MM.1S (cell line): ENCODE data around the gene ITIH4.

Source experiments
- DNase-seq: peaks from one replicate; pipeline ENCODE4 v3.0.0-alpha.2; 2015
- H2AFZ ChIP-seq: fragments of 300-600 bp; sonication (generic); 2 replicates; pipeline ENCODE4 v1.6.0; 2016; ENCODE audit warnings: antibody characterized with exemption, low read length
- H3F3A ChIP-seq: fragments of 300-600 bp; sonication (generic); 2 replicates; pipeline ENCODE4 v1.6.1; 2016; ENCODE audit warnings: mild to moderate bottlenecking, antibody characterized with exemption, low read length, moderate library complexity, mixed read lengths; ENCODE audit not compliant: insufficient read depth
- H3K27ac ChIP-seq: fragments of 300-600 bp; sonication (generic); 2 replicates; pipeline ENCODE4 v1.5.1; 2016; ENCODE audit warnings: mild to moderate bottlenecking, low read length
- H3K27me3 ChIP-seq: fragments of 300-600 bp; sonication (generic); replicated peaks from 2 replicates; pipeline ENCODE4 v1.6.0; 2016; ENCODE audit warnings: low read length; ENCODE audit not compliant: insufficient read depth
- H3K36me3 ChIP-seq: fragments of 300-600 bp; sonication (generic); replicated peaks from 2 replicates; pipeline ENCODE4 v1.6.1; 2016; ENCODE audit warnings: mild to moderate bottlenecking, low read length, mixed read lengths; ENCODE audit not compliant: insufficient read depth
- H3K4me1 ChIP-seq: fragments of 300-600 bp; sonication (generic); 2 replicates; pipeline ENCODE4 v1.6.1; 2016; ENCODE audit warnings: low read length, mixed read lengths
- H3K4me2 ChIP-seq: fragments of 300-600 bp; sonication (generic); 2 replicates; pipeline ENCODE4 v1.6.0; 2016; ENCODE audit warnings: low read depth, low read length
- H3K4me3 ChIP-seq: fragments of 300-600 bp; sonication (generic); 2 replicates; pipeline ENCODE4 v1.5.1; 2016; ENCODE audit warnings: low read length, mixed read lengths
- H3K79me2 ChIP-seq: fragments of 300-600 bp; sonication (generic); 2 replicates; pipeline ENCODE4 v1.6.1; 2016; ENCODE audit warnings: mixed run types, low read length, mixed read lengths
- H3K9ac ChIP-seq: fragments of 300-600 bp; sonication (generic); 2 replicates; pipeline ENCODE4 v1.6.1; 2016; ENCODE audit warnings: low read length, mixed read lengths
- H3K9me2 ChIP-seq: fragments of 300-600 bp; sonication (generic); replicated peaks from 2 replicates; pipeline ENCODE4 v1.6.1; 2016; ENCODE audit warnings: mild to moderate bottlenecking, low read length, mixed read lengths; ENCODE audit not compliant: insufficient read depth
- H3K9me3 ChIP-seq: fragments of 300-600 bp; sonication (generic); replicated peaks from 2 replicates; pipeline ENCODE4 v1.6.1; 2016; ENCODE audit warnings: mild to moderate bottlenecking, low read length, mixed read lengths; ENCODE audit not compliant: insufficient read depth
- H4K20me1 ChIP-seq: fragments of 300-600 bp; sonication (generic); 2 replicates; pipeline ENCODE4 v1.6.1; 2016; ENCODE audit warnings: mild to moderate bottlenecking, low read length, moderate library complexity, mixed read lengths; ENCODE audit not compliant: insufficient read depth
- EZH2 ChIP-seq: fragments of 300-600 bp; sonication (generic); optimal IDR thresholded peaks from 2 replicates; pipeline ENCODE3; 2017; ENCODE audit warnings: low read depth, mild to moderate bottlenecking, antibody characterized with exemption, low read length, mixed read lengths
- EZH2phosphoT487 ChIP-seq: fragments of 300-600 bp; sonication (generic); IDR thresholded peaks from 2 replicates; pipeline ENCODE4 v1.6.1; 2018; ENCODE audit warnings: antibody characterized with exemption, low read length
- TF ChIP-seq, protein P1 (sequence below): fragments of 300-600 bp; sonication (generic); IDR thresholded peaks from 2 replicates; pipeline ENCODE4 v1.5.1; 2016; ENCODE audit warnings: antibody characterized with exemption, low read length, mixed read lengths

ITIH4 gene

DNA sequence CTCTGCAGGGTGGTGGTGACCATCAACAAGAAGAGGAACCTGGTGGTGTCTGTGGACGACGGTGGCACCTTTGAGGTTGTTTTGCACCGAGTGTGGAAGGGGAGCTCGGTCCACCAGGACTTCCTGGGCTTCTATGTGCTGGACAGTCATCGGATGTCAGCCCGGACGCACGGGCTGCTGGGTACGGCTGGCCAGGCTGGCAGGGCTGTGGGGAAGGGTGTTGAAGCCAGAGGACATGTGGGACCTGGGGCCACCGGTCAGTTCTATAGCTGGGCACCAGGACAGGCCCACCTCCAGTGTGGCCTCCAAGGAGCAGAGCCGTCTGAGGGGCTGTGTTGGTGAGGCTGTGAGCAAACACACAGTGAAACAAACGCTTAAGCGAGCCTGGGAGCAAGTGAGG, 39.7 kb downstream of the ITIH4 start:
- Histone ChIP-seq H3K36me3 (no peaks in the 10 kb centered on the region), H3K27me3 (no peaks in the 10 kb centered on the region), H3K79me2 (no peaks in the 10 kb centered on the region), H3K4me2 (no peak overlapping the region), H3K4me1 (no peaks in the 10 kb centered on the region), H4K20me1 (no peaks in the 10 kb centered on the region), H3K27ac (no peak overlapping the region), H3K9me2 (no peaks in the 10 kb centered on the region), H2AFZ (no peak overlapping the region), H3K4me3 (no peak overlapping the region), H3K9ac (no peak overlapping the region), H3K9me3 (no peaks in the 10 kb centered on the region), H3F3A (no peaks in the 10 kb centered on the region)
- no peak for DNase-seq
- TF ChIP-seq EZH2: no peak
- TF ChIP-seq EZH2phosphoT487: no peak
- TF ChIP-seq, protein P1, sequence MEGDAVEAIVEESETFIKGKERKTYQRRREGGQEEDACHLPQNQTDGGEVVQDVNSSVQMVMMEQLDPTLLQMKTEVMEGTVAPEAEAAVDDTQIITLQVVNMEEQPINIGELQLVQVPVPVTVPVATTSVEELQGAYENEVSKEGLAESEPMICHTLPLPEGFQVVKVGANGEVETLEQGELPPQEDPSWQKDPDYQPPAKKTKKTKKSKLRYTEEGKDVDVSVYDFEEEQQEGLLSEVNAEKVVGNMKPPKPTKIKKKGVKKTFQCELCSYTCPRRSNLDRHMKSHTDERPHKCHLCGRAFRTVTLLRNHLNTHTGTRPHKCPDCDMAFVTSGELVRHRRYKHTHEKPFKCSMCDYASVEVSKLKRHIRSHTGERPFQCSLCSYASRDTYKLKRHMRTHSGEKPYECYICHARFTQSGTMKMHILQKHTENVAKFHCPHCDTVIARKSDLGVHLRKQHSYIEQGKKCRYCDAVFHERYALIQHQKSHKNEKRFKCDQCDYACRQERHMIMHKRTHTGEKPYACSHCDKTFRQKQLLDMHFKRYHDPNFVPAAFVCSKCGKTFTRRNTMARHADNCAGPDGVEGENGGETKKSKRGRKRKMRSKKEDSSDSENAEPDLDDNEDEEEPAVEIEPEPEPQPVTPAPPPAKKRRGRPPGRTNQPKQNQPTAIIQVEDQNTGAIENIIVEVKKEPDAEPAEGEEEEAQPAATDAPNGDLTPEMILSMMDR: no peak

DNA sequence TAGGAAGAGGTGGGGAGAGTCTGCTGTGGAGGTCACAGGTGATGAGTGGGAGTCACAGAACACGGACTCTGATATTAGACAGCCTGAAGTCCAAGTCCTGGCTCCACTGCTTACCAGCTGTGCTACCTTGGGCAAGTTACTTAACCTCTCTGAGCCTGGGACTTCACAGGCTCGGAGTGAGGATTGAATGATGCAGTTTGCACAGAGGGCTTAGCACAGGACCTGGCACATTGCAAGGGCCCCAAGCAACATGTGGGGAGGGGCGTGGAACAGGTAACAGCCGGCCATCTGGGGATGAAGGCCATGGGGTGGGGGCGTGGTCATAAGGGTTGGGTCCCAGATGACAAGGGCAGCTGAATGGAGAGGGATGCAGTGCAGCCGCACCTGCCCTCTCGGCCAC, 40.1 kb downstream of the ITIH4 start:
- H3K9me2 ChIP-seq: no peaks in the 10 kb centered on the region
- no peak overlapping the region for H3K27ac ChIP-seq
- no peak overlapping the region for H2AFZ ChIP-seq
- DNase-seq: no peak
- no peak overlapping the region for H3K4me3 ChIP-seq
- H3K27me3 ChIP-seq: no peaks in the 10 kb centered on the region
- no peaks in the 10 kb centered on the region for H3K9me3 ChIP-seq
- no peaks in the 10 kb centered on the region for H3K36me3 ChIP-seq
- H3K4me2 ChIP-seq: no peak overlapping the region
- H3K9ac ChIP-seq: no peak overlapping the region
- H3K4me1 ChIP-seq: no peaks in the 10 kb centered on the region
- TF ChIP-seq EZH2 (no peak), EZH2phosphoT487 (no peak)
- TF ChIP-seq, protein P1: no peak
- H4K20me1 ChIP-seq: no peaks in the 10 kb centered on the region
- no peaks in the 10 kb centered on the region for H3F3A ChIP-seq
- no peaks in the 10 kb centered on the region for H3K79me2 ChIP-seq

DNA sequence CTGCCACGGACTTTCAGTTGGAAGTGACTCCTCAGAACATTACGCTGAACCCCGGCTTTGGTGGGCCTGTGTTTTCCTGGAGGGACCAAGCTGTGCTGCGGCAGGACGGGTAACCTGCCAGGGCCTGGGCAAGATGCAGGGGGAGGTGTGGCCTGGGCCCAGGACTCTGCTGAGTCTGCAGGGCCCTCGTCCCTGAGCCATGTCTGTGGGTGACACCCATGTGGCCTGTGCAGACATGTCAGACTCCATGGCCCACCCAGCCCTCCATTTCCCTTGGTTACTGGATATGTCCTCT, 40.8 kb downstream of the ITIH4 start:
- Histone ChIP-seq H3K4me2 (no peak overlapping the region), H3K4me1 (no peaks in the 10 kb centered on the region), H3K27ac (no peak overlapping the region), H3F3A (no peaks in the 10 kb centered on the region), H3K4me3 (no peak overlapping the region), H2AFZ (no peak overlapping the region), H3K79me2 (no peaks in the 10 kb centered on the region), H3K27me3 (no peaks in the 10 kb centered on the region), H3K9ac (no peak overlapping the region), H3K9me2 (no peaks in the 10 kb centered on the region), H4K20me1 (no peaks in the 10 kb centered on the region), H3K36me3 (no peaks in the 10 kb centered on the region), H3K9me3 (no peaks in the 10 kb centered on the region)
- no peak for TF ChIP-seq EZH2phosphoT487
- TF ChIP-seq, protein P1: no peak
- TF ChIP-seq EZH2: no peak
- no peak for DNase-seq
